ENCODE results near the gene SDHD. TPM values are rescaled to one million over a fixed set of nuclear protein-coding genes. Genes with fewer than 3 reads are reported as not detected.

SDHD gene
- polyA plus RNA-seq, 4 donors = 145 to 421 (median 229) TPM

- FAIRE-seq (peak; percentile 49), DNase-seq (peak; percentile 57 to 69)
- Histone ChIP-seq H3K27ac (ENCODE audit: low read depth in 1 of 3, low read length in 2 of 3) (no peak overlapping the region), H3K4me1 (ENCODE audit: control insufficient read depth in 3 of 3, insufficient read depth in 2 of 3, low read depth in 1 of 3, low read length in 2 of 3) (no peaks in the 10 kb centered on the region), H3K9me3 (ENCODE audit: control insufficient read depth in 2 of 2, insufficient read depth in 1 of 2, low read depth in 1 of 2, low read length in 1 of 2) (no peaks in the 10 kb centered on the region), H3K36me3 (ENCODE audit: control insufficient read depth in 3 of 3, insufficient read depth in 2 of 3, low read depth in 1 of 3, low read length in 3 of 3) (no peaks in the 10 kb centered on the region), H3K4me3 (ENCODE audit: low read depth in 1 of 3, low read length in 3 of 3) (no peak overlapping the region), H3K27me3 (ENCODE audit: control insufficient read depth in 3 of 3, insufficient read depth in 3 of 3, low read length in 3 of 3) (no peaks in the 10 kb centered on the region)
- WGBS, 3 donors = 44 to 59% (median 51%) methylated on average over 6 of the region's 6 CpGs
These were observed 27.1 kb downstream of the SDHD start for GRCh38 chr11:112113539-112114457.

GRCh38 chr11:112114460-112114859 is 27.8 kb downstream of the SDHD start:
- Histone ChIP-seq H3K27me3 (ENCODE audit: control insufficient read depth in 3 of 3, insufficient read depth in 3 of 3, low read length in 3 of 3) (no peaks in the 10 kb centered on the region), H3K4me1 (ENCODE audit: control insufficient read depth in 3 of 3, insufficient read depth in 2 of 3, low read depth in 1 of 3, low read length in 2 of 3) (no peaks in the 10 kb centered on the region), H3K9me3 (ENCODE audit: control insufficient read depth in 2 of 2, insufficient read depth in 1 of 2, low read depth in 1 of 2, low read length in 1 of 2) (no peaks in the 10 kb centered on the region), H3K27ac (ENCODE audit: low read depth in 1 of 3, low read length in 2 of 3) (no peak overlapping the region), H3K4me3 (ENCODE audit: low read depth in 1 of 3, low read length in 3 of 3) (no peak overlapping the region), H3K36me3 (ENCODE audit: control insufficient read depth in 3 of 3, insufficient read depth in 2 of 3, low read depth in 1 of 3, low read length in 3 of 3) (peaks cover 0 to 2% (median 0%) of the 10 kb centered on the region in 3 donors)
- 90 to 97% (median 94%) methylated on average over 2 of the region's 2 CpGs for WGBS, 3 donors
- FAIRE-seq (no peak), DNase-seq (no peak)

- H3K36me3 ChIP-seq (ENCODE audit: control insufficient read depth in 3 of 3, insufficient read depth in 2 of 3, low read depth in 1 of 3, low read length in 3 of 3) = peaks cover 0 to 2% (median 0%) of the 10 kb centered on the region in 3 donors
- FAIRE-seq (no peak), DNase-seq (no peak)
- no peaks in the 10 kb centered on the region for H3K27me3 ChIP-seq (ENCODE audit: control insufficient read depth in 3 of 3, insufficient read depth in 3 of 3, low read length in 3 of 3)
- no peak overlapping the region for H3K27ac ChIP-seq (ENCODE audit: low read depth in 1 of 3, low read length in 2 of 3)
- H3K4me3 ChIP-seq (ENCODE audit: low read depth in 1 of 3, low read length in 3 of 3) = no peak overlapping the region
- H3K9me3 ChIP-seq (ENCODE audit: control insufficient read depth in 2 of 2, insufficient read depth in 1 of 2, low read depth in 1 of 2, low read length in 1 of 2) = no peaks in the 10 kb centered on the region
- WGBS, 3 donors = 70 to 76% (median 74%) methylated on average over 5 of the region's 5 CpGs
- H3K4me1 ChIP-seq (ENCODE audit: control insufficient read depth in 3 of 3, insufficient read depth in 2 of 3, low read depth in 1 of 3, low read length in 2 of 3) = no peaks in the 10 kb centered on the region
These were observed 28.7 kb downstream of the SDHD start for GRCh38 chr11:112115386-112115785.

GRCh38 chr11:112118176-112118575 is 31.5 kb downstream of the SDHD start:
- Histone ChIP-seq H3K27me3 (ENCODE audit: control insufficient read depth in 3 of 3, insufficient read depth in 3 of 3, low read length in 3 of 3) (no peaks in the 10 kb centered on the region), H3K4me3 (ENCODE audit: low read depth in 1 of 3, low read length in 3 of 3) (no peak overlapping the region), H3K27ac (ENCODE audit: low read depth in 1 of 3, low read length in 2 of 3) (no peak overlapping the region), H3K4me1 (ENCODE audit: control insufficient read depth in 3 of 3, insufficient read depth in 2 of 3, low read depth in 1 of 3, low read length in 2 of 3) (no peaks in the 10 kb centered on the region), H3K9me3 (ENCODE audit: control insufficient read depth in 2 of 2, insufficient read depth in 1 of 2, low read depth in 1 of 2, low read length in 1 of 2) (no peaks in the 10 kb centered on the region), H3K36me3 (ENCODE audit: control insufficient read depth in 3 of 3, insufficient read depth in 2 of 3, low read depth in 1 of 3, low read length in 3 of 3) (peaks cover 0 to 2% (median 0%) of the 10 kb centered on the region in 3 donors)
- 76 to 85% (median 77%) methylated on average over 2 of the region's 2 CpGs for WGBS, 3 donors
- FAIRE-seq = no peak
- DNase-seq = no peak

GRCh38 chr11:112121981-112122615 is 35.4 kb downstream of the SDHD start:
- FAIRE-seq (no peak), DNase-seq (no peak)
- Histone ChIP-seq H3K4me1 (ENCODE audit: control insufficient read depth in 3 of 3, insufficient read depth in 2 of 3, low read depth in 1 of 3, low read length in 2 of 3) (no peaks in the 10 kb centered on the region), H3K36me3 (ENCODE audit: control insufficient read depth in 3 of 3, insufficient read depth in 2 of 3, low read depth in 1 of 3, low read length in 3 of 3) (peaks cover 0 to 2% (median 0%) of the 10 kb centered on the region in 3 donors), H3K9me3 (ENCODE audit: control insufficient read depth in 2 of 2, insufficient read depth in 1 of 2, low read depth in 1 of 2, low read length in 1 of 2) (no peaks in the 10 kb centered on the region), H3K27ac (ENCODE audit: low read depth in 1 of 3, low read length in 2 of 3) (no peak overlapping the region), H3K27me3 (ENCODE audit: control insufficient read depth in 3 of 3, insufficient read depth in 3 of 3, low read length in 3 of 3) (no peaks in the 10 kb centered on the region), H3K4me3 (ENCODE audit: low read depth in 1 of 3, low read length in 3 of 3) (no peak overlapping the region)
- 92 to 96% (median 94%) methylated on average over 5 of the region's 5 CpGs for WGBS, 3 donors

- WGBS, 3 donors = 67 to 86% (median 73%) methylated on average over 4 of the region's 4 CpGs
- Histone ChIP-seq H3K9me3 (ENCODE audit: control insufficient read depth in 2 of 2, insufficient read depth in 1 of 2, low read depth in 1 of 2, low read length in 1 of 2) (no peaks in the 10 kb centered on the region), H3K27ac (ENCODE audit: low read depth in 1 of 3, low read length in 2 of 3) (no peak overlapping the region), H3K27me3 (ENCODE audit: control insufficient read depth in 3 of 3, insufficient read depth in 3 of 3, low read length in 3 of 3) (no peaks in the 10 kb centered on the region), H3K4me1 (ENCODE audit: control insufficient read depth in 3 of 3, insufficient read depth in 2 of 3, low read depth in 1 of 3, low read length in 2 of 3) (no peaks in the 10 kb centered on the region), H3K36me3 (ENCODE audit: control insufficient read depth in 3 of 3, insufficient read depth in 2 of 3, low read depth in 1 of 3, low read length in 3 of 3) (peaks cover 0 to 2% (median 0%) of the 10 kb centered on the region in 3 donors), H3K4me3 (ENCODE audit: low read depth in 1 of 3, low read length in 3 of 3) (no peak overlapping the region)
- FAIRE-seq = no peak
- DNase-seq = no peak
These were observed 36.5 kb downstream of the SDHD start for GRCh38 chr11:112123129-112123528.

- DNase-seq (no peak), FAIRE-seq (no peak)
- no peak overlapping the region for H3K4me3 ChIP-seq (ENCODE audit: low read depth in 1 of 3, low read length in 3 of 3)
- H3K27ac ChIP-seq (ENCODE audit: low read depth in 1 of 3, low read length in 2 of 3) = no peak overlapping the region
- no peaks in the 10 kb centered on the region for H3K36me3 ChIP-seq (ENCODE audit: control insufficient read depth in 3 of 3, insufficient read depth in 2 of 3, low read depth in 1 of 3, low read length in 3 of 3)
- H3K27me3 ChIP-seq (ENCODE audit: control insufficient read depth in 3 of 3, insufficient read depth in 3 of 3, low read length in 3 of 3) = no peaks in the 10 kb centered on the region
- WGBS, 3 donors = 95 to 100% (median 95%) methylated on average over 2 of the region's 2 CpGs
- no peaks in the 10 kb centered on the region for H3K9me3 ChIP-seq (ENCODE audit: control insufficient read depth in 2 of 2, insufficient read depth in 1 of 2, low read depth in 1 of 2, low read length in 1 of 2)
- H3K4me1 ChIP-seq (ENCODE audit: control insufficient read depth in 3 of 3, insufficient read depth in 2 of 3, low read depth in 1 of 3, low read length in 2 of 3) = peaks cover 3 to 12% (median 6%) of the 10 kb centered on the region in 3 donors
These were observed 40.4 kb downstream of the SDHD start for GRCh38 chr11:112127056-112127455.

GRCh38 chr11:112128483-112129121 is 41.9 kb downstream of the SDHD start:
- H3K27me3 ChIP-seq (ENCODE audit: control insufficient read depth in 3 of 3, insufficient read depth in 3 of 3, low read length in 3 of 3) = no peaks in the 10 kb centered on the region
- H3K27ac ChIP-seq (ENCODE audit: low read depth in 1 of 3, low read length in 2 of 3) = peak overlapping the region; percentile 8 to 85 (median 47)
- no peaks in the 10 kb centered on the region for H3K36me3 ChIP-seq (ENCODE audit: control insufficient read depth in 3 of 3, insufficient read depth in 2 of 3, low read depth in 1 of 3, low read length in 3 of 3)
- DNase-seq (peak; percentile 58 to 82), FAIRE-seq (no peak)
- H3K9me3 ChIP-seq (ENCODE audit: control insufficient read depth in 2 of 2, insufficient read depth in 1 of 2, low read depth in 1 of 2, low read length in 1 of 2) = no peaks in the 10 kb centered on the region
- WGBS, 3 donors = 12 to 44% (median 34%) methylated on average over 3 of the region's 3 CpGs
- peaks cover 9 to 16% (median 9%) of the 10 kb centered on the region in 3 donors for H3K4me1 ChIP-seq (ENCODE audit: control insufficient read depth in 3 of 3, insufficient read depth in 2 of 3, low read depth in 1 of 3, low read length in 2 of 3)
- H3K4me3 ChIP-seq (ENCODE audit: low read depth in 1 of 3, low read length in 3 of 3) = no peak overlapping the region
